H1 (cell line): ENCODE data around the gene KCTD15. TPM values are rescaled to one million over a fixed set of nuclear protein-coding genes. Genes with fewer than 3 reads are reported as not detected.

Source experiments
- CTCF ChIA-PET: fragments of 300-600 bp; sonication (Branson Sonifier 250); formaldehyde crosslinking; loops from one replicate; lab custom pipeline; 2021; ENCODE audit not compliant: partially characterized antibody; lab: Charles Lee
- POLR2A ChIA-PET: fragments of 300-600 bp; sonication (Branson Sonifier 250); formaldehyde crosslinking; loops from one replicate; lab custom pipeline; 2021; ENCODE audit warnings: inconsistent platforms; ENCODE audit not compliant: partially characterized antibody; lab: Charles Lee
- DNase-seq, 2 experiments: peaks; one replicate each; pipeline versions ENCODE4 v3.0.0 to v3.0.0-alpha.2; 2010 to 2022; ENCODE audit warnings: low spot score in 2 of 2, low read depth in 1 of 2, mixed read lengths in 1 of 2
- FAIRE-seq: peaks from 2 replicates; lab custom pipeline; 2011; peaks lifted over from hg19 to GRCh38; lab: Jason Lieb, UNC
- H2AFZ ChIP-seq: 2 replicates; pipeline ENCODE4 v1.8.1; 2012; ENCODE audit warnings: low read length, inconsistent platforms
- H2AK5ac ChIP-seq: 2 replicates; pipeline ENCODE4 v1.6.1; 2013; ENCODE audit warnings: low read depth, low read length
- H2BK120ac ChIP-seq: replicated peaks from 2 replicates; pipeline ENCODE3; 2013; ENCODE audit warnings: low read depth, low read length, inconsistent platforms
- H2BK12ac ChIP-seq: 2 replicates; pipeline ENCODE4 v1.6.1; 2013; ENCODE audit warnings: low read depth, low read length
- H2BK15ac ChIP-seq: 2 replicates; pipeline ENCODE4 v1.6.1; 2013; ENCODE audit warnings: low read length
- H2BK20ac ChIP-seq: 2 replicates; pipeline ENCODE4 v1.6.1; 2013; ENCODE audit warnings: low read length
- H2BK5ac ChIP-seq: 2 replicates; pipeline ENCODE4 v1.6.1; 2013; ENCODE audit warnings: low read depth, low read length
- H3K14ac ChIP-seq: 2 replicates; pipeline ENCODE4 v1.6.1; 2013; ENCODE audit warnings: inconsistent platforms; ENCODE audit not compliant: insufficient read length
- H3K18ac ChIP-seq: 2 replicates; pipeline ENCODE4 v1.6.1; 2013; ENCODE audit warnings: low read length; ENCODE audit errors: extremely low read depth
- H3K23ac ChIP-seq: 2 replicates; pipeline ENCODE4 v1.6.1; 2013; ENCODE audit warnings: inconsistent platforms; ENCODE audit not compliant: insufficient read length
- H3K23me2 ChIP-seq: 2 replicates; pipeline ENCODE4 v1.6.1; 2013; ENCODE audit warnings: low read depth, low read length
- H3K27ac ChIP-seq: 2 replicates; pipeline ENCODE4 v1.6.1; 2011; ENCODE audit warnings: low read depth, low read length, inconsistent platforms
- H3K27me3 ChIP-seq, 4 experiments: replicated peaks in 1 of 4; 1 replicate in 1 of 4; 2 replicates in 3 of 4; pipeline versions ENCODE4 v1.6.1 to v1.8.1; 2011 to 2013; ENCODE audit warnings: low read length in 3 of 4, mild to moderate bottlenecking in 3 of 4, inconsistent platforms in 2 of 4, mixed read lengths in 2 of 4, moderate library complexity in 1 of 4; ENCODE audit not compliant: control insufficient read depth in 3 of 4, insufficient read depth in 3 of 4; ENCODE audit errors: extremely low read depth in 1 of 4
- H3K36me3 ChIP-seq, 4 experiments: 2 replicates each; pipeline versions ENCODE4 v1.6.1 to v1.8.1; 2011 to 2013; ENCODE audit warnings: mild to moderate bottlenecking in 4 of 4, low read length in 3 of 4, moderate library complexity in 2 of 4, control low read depth in 1 of 4, inconsistent platforms in 1 of 4; ENCODE audit not compliant: insufficient read depth in 4 of 4, control insufficient read depth in 2 of 4
- H3K4ac ChIP-seq: replicated peaks from 2 replicates; pipeline ENCODE3; 2013; ENCODE audit warnings: low read length, low read depth, mixed read lengths, inconsistent platforms; ENCODE audit not compliant: insufficient read length
- H3K4me1 ChIP-seq, 4 experiments: replicated peaks in 1 of 4; 1 replicate in 1 of 4; 2 replicates in 3 of 4; pipeline versions ENCODE4 v1.6.1 to v1.8.1; 2011 to 2013; ENCODE audit warnings: low read length in 3 of 4, inconsistent platforms in 2 of 4, mixed read lengths in 1 of 4; ENCODE audit not compliant: insufficient read depth in 4 of 4, control insufficient read depth in 3 of 4
- H3K4me2 ChIP-seq, 2 experiments: 2 replicates each; pipeline versions ENCODE4 v1.6.1 to v1.8.1; 2011 to 2013; ENCODE audit warnings: low read depth in 2 of 2, low read length in 2 of 2, control low read depth in 1 of 2, inconsistent platforms in 1 of 2, mild to moderate bottlenecking in 1 of 2; ENCODE audit not compliant: insufficient read depth in 1 of 2
- H3K4me3 ChIP-seq, 4 experiments: fragments of 200-600, 300-600 bp in 1 of 4; sonication (generic), shearing (Covaris generic), sonication (Bioruptor Twin) in 1 of 4; 2 replicates each; pipeline versions ENCODE4 v1.5.1 to v1.8.1; 2011 to 2016; ENCODE audit warnings: low read length in 4 of 4, low read depth in 3 of 4, control low read depth in 2 of 4, inconsistent platforms in 2 of 4, mild to moderate bottlenecking in 2 of 4, mixed read lengths in 1 of 4, moderate library complexity in 1 of 4; ENCODE audit not compliant: insufficient read depth in 2 of 4; ENCODE audit errors: extremely low read depth in 1 of 4
- H3K56ac ChIP-seq: replicated peaks from 2 replicates; pipeline ENCODE3; 2013; ENCODE audit warnings: low read depth, mild to moderate bottlenecking, mixed read lengths, low read length, inconsistent platforms; ENCODE audit not compliant: insufficient read length
- H3K79me1 ChIP-seq: 2 replicates; pipeline ENCODE4 v1.6.1; 2013; ENCODE audit warnings: low read depth, low read length, control low read depth
- H3K79me2 ChIP-seq, 2 experiments: 2 replicates each; pipeline versions ENCODE4 v1.6.1 to v1.8.1; 2012 to 2013; ENCODE audit warnings: low read length in 2 of 2, mild to moderate bottlenecking in 2 of 2, inconsistent platforms in 1 of 2; ENCODE audit not compliant: insufficient read depth in 2 of 2, control insufficient read depth in 1 of 2
- H3K9ac ChIP-seq, 4 experiments: replicated peaks in 1 of 4; 1 replicate in 1 of 4; 2 replicates in 3 of 4; pipeline versions ENCODE4 v1.6.1 to v1.8.1; 2011 to 2013; ENCODE audit warnings: low read depth in 3 of 4, low read length in 3 of 4, control low read depth in 2 of 4, mild to moderate bottlenecking in 2 of 4, moderate library complexity in 2 of 4, inconsistent platforms in 1 of 4; ENCODE audit errors: extremely low read depth in 1 of 4
- H3K9me3 ChIP-seq, 2 experiments: 2 replicates each; pipeline versions ENCODE4 v1.6.1 to v1.8.1; 2012 to 2013; ENCODE audit warnings: mild to moderate bottlenecking in 2 of 2, moderate library complexity in 2 of 2, control low read depth in 1 of 2, inconsistent platforms in 1 of 2, low read depth in 1 of 2, low read length in 1 of 2, mixed read lengths in 1 of 2; ENCODE audit not compliant: insufficient read depth in 2 of 2
- H4K20me1 ChIP-seq, 2 experiments: replicated peaks in 1 of 2; 2 replicates each; pipeline versions ENCODE3 to v1.8.1; 2011 to 2013; ENCODE audit warnings: inconsistent platforms in 2 of 2, low read length in 2 of 2, mild to moderate bottlenecking in 1 of 2; ENCODE audit not compliant: insufficient read depth in 2 of 2, control insufficient read depth in 1 of 2
- H4K5ac ChIP-seq: 2 replicates; pipeline ENCODE4 v1.6.1; 2013; ENCODE audit warnings: low read length, low read depth, mixed read lengths, inconsistent platforms; ENCODE audit not compliant: insufficient read length
- H4K8ac ChIP-seq: 2 replicates; pipeline ENCODE4 v1.8.0; 2013; ENCODE audit warnings: mild to moderate bottlenecking, moderate library complexity, low read length, inconsistent platforms; ENCODE audit not compliant: insufficient read depth; ENCODE audit errors: extremely low read depth
- H4K91ac ChIP-seq: replicated peaks from 2 replicates; pipeline ENCODE3; 2013; ENCODE audit warnings: low read length, mixed read lengths, inconsistent platforms; ENCODE audit not compliant: insufficient read length
- ATF2 ChIP-seq: IDR thresholded peaks from 2 replicates; pipeline ENCODE4 v1.6.1; 2012; ENCODE audit warnings: low read length, inconsistent platforms
- ATF3 ChIP-seq: IDR thresholded peaks from 2 replicates; pipeline ENCODE4 v1.6.1; 2011; ENCODE audit warnings: low read depth, mild to moderate bottlenecking, low read length; ENCODE audit not compliant: insufficient read depth
- BACH1 ChIP-seq: IDR thresholded peaks from 2 replicates; pipeline ENCODE4 v1.6.1; 2012; ENCODE audit warnings: low read length, improper control_type of control experiment
- CBX5 ChIP-seq: fragments of 300-800, 300-1000 bp; sonication (generic); IDR thresholded peaks from 2 replicates; pipeline ENCODE4 v1.7.1; 2016; ENCODE audit warnings: antibody characterized with exemption, low read length, low read depth
- CBX8 ChIP-seq: fragments of 300-800, 300-1000 bp; sonication (generic); IDR thresholded peaks from 2 replicates; pipeline ENCODE4 v1.7.1; 2016; ENCODE audit warnings: low read depth, low read length, borderline replicate concordance
- CEBPB ChIP-seq: IDR thresholded peaks from 2 replicates; pipeline ENCODE4 v1.6.1; 2012; ENCODE audit warnings: low read depth, low read length
- CHD2 ChIP-seq: IDR thresholded peaks from 2 replicates; pipeline ENCODE4 v1.6.1; 2012; ENCODE audit warnings: low read length, improper control_type of control experiment
- SRF ChIP-seq: IDR thresholded peaks from 2 replicates; pipeline ENCODE4 v1.6.1; 2011; ENCODE audit warnings: mild to moderate bottlenecking, low read depth, low read length, moderate library complexity
- WGBS, 2 experiments: shearing (Covaris generic) in 1 of 2; methylation state at CpG; one replicate each; pipeline versions ENCODE4 v1.1.6 to v1.1.7; 2013 to 2015; ENCODE audit warnings: low lambda C conversion rate in 2 of 2, mixed read lengths in 2 of 2, inconsistent platforms in 1 of 2, low coverage in 1 of 2, missing lambda C conversion rate in 1 of 2; ENCODE audit not compliant: insufficient replicate concordance in 2 of 2, insufficient coverage in 1 of 2, insufficient read length in 1 of 2; ENCODE audit errors: extremely low coverage in 1 of 2, missing lambda C conversion rate in 1 of 2; 5-methylcytosine and 5-hydroxymethylcytosine counted together
- polyA plus RNA-seq, 7 experiments: library from polyadenylated mRNA; depleted of rRNA in 3 of 7; stranded (reverse) in 5 of 7; unstranded in 2 of 7; fragments of >200 nt in 5 of 7; fragments of 200-250 nt in 2 of 7; gene quantifications; 1 replicate in 5 of 7; 2 replicates in 1 of 7; 4 replicates in 1 of 7; pipeline versions ENCODE4 v1.2.1 to v1.2.3, GENCODE V29; 2011 to 2013; ENCODE audit warnings: missing spikeins in 2 of 7, mixed read lengths in 2 of 7
- total RNA-seq: library from RNA; stranded (reverse); fragmentation: NEBNext Ultra II Directional; extraction: Animal tissue kit (Norgen Biotek cat#: 25700); gene quantifications from 2 replicates; pipeline ENCODE4 v1.2.1, GENCODE V29; 2021

Gene KCTD15
- total and polyA plus RNA-seq, 2 of the 8 experiments (the other 6 are each of a cell fraction or from before 2014, with no cell fraction given), result 25.1 to 27.0 TPM

GRCh38 chr19:33781996-33782395 lies 14.7 kb upstream of the KCTD15 start:
- no peak overlapping the region for H2AK5ac ChIP-seq
- TF ChIP-seq ATF2 (no peak), SRF (no peak), CBX5 (no peak), CBX8 (no peak), CHD2 (no peak), CEBPB (no peak), BACH1 (no peak), ATF3 (no peak)
- no peaks in the 10 kb centered on the region for H3K36me3 ChIP-seq
- H3K23me2 ChIP-seq, result peaks cover 2% of the 10 kb centered on the region; the same call in 1 of the 2 replicates
- H3K4me1 ChIP-seq, result peaks cover 0 to 7% (median 4%) of the 10 kb centered on the region in 4 experiments; a peak in 4 of 7 replicates
- H3K9me3 ChIP-seq, result no peaks in the 10 kb centered on the region
- no peak overlapping the region for H2BK120ac ChIP-seq
- H3K9ac ChIP-seq, result no peak overlapping the region
- no peak overlapping the region for H2BK5ac ChIP-seq
- no peak overlapping the region for H4K5ac ChIP-seq
- no peak overlapping the region for H4K8ac ChIP-seq
- 93% methylated on average over 5 of the region's 5 CpGs; no CpG with 5 or more reads in 1 of the 2 experiments for WGBS, 2 experiments
- no peak overlapping the region for H3K14ac ChIP-seq
- H3K27ac ChIP-seq, result no peak overlapping the region
- no peak overlapping the region for H2AFZ ChIP-seq
- ChIA-PET POLR2A (interaction anchor here (1.5 to 2.0 kb wide), 2 partner anchors 9 to 352 kb away, joined by 3 to 5 read pairs; no protein-coding TSS in a partner anchor), CTCF (interaction anchor here (0.5 to 0.6 kb wide), 2 partner anchors 328 to 482 kb away, joined by 3 read pairs; no protein-coding TSS in a partner anchor)
- H4K20me1 ChIP-seq, result peaks cover 0 to 5% of the 10 kb centered on the region in 2 experiments
- H2BK15ac ChIP-seq, result no peak overlapping the region
- no peaks in the 10 kb centered on the region for H3K79me2 ChIP-seq
- no peak overlapping the region for H3K18ac ChIP-seq
- H3K23ac ChIP-seq, result no peak overlapping the region
- FAIRE-seq (no peak), DNase-seq (no peak)
- no peak overlapping the region for H2BK12ac ChIP-seq
- no peak overlapping the region for H3K56ac ChIP-seq
- H3K4me2 ChIP-seq, result no peak overlapping the region
- H3K4me3 ChIP-seq, result no peak overlapping the region
- no peak overlapping the region for H4K91ac ChIP-seq
- H2BK20ac ChIP-seq, result no peak overlapping the region
- H3K79me1 ChIP-seq, result no peaks in the 10 kb centered on the region
- no peak overlapping the region for H3K4ac ChIP-seq
- peaks cover 0 to 3% (median under 1%) of the 10 kb centered on the region in 4 experiments; a peak in 3 of 7 replicates for H3K27me3 ChIP-seq
